HG02588 (cell line): ENCODE results near the gene SHC1.

Experiments
- ATAC-seq: cut with Tn5 transposase; IDR thresholded peaks from one replicate; pipeline ENCODE4 v1.9.1; 2021; ENCODE audit warnings: mild to moderate bottlenecking, moderate library complexity; ENCODE audit not compliant: unreplicated experiment

SHC1 gene

GRCh38 chr1:155009221-155009711, 38.7 kb upstream of the SHC1 start:
- no peak for ATAC-seq

DNA sequence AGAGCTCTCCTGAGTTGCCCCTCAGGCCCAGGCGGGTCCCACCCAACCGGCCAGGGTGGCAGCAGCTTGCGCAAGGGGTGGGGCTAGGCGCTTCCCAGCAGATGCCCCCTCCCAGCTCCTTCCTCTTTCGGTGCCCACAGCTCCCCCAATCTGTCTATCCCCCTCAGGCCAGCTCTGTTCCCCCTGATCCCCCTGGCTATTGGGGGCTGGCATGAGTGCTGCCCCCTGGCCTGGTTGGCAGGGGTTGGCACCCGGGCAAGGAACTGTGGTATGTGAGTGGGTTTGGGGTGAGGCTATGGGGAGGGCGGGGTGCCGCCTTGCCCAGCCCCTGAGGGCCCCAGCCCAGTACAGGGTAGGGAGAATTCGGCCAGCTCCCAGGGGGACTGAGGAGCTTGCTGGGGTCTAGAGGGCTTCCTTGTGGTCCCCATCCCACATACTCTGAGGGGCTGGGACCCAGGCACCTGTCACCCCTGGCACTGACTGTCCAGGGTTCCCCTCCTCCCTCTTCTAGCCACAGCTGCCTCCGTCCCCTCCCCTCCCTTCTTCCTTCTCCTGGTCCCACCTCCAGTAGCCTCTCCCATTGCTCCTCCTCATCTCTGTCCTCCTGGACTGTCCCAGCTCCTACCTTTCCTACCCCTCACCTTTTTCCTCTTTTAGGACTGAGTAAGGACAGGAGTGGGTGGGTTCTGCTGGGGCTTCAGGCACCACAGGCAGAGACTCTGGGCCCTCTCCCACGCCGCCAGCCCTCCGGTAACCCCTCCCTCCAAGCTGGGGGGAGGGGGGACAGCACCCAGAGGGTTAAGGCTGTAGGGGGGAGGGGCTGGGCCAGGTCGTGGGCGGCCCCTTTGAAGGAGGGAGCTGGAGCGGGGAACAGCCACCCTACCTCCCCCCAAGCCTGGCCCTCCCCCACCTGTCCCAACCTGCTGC, 37.7 kb upstream of the SHC1 start:
- no peak for ATAC-seq

GRCh38 chr1:155007251-155007828, 36.8 kb upstream of the SHC1 start:
- no peak for ATAC-seq

DNA sequence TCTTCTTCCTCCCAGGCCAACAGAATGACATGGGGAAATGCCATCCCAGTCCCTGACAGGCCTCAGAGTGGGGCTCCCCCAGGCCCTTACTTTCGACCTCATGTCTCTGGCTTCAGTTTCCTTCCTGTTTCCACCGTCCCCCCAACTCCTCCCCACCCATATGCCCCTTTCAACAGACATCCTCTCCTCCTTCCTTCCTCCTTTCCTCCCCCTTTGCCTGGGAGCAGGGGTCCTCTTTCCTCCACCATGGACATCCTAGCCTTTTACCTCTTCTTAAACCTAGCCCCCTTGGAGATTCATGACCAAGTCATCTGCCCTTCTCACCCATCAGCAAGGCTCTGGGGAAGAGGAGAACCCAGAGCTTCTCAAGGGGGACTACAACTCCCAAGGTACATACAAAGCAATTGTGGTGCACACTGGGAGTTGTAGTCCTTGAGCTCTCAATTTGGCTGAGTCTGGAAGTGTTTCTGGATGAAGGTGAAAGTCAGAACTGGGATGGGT, 36.1 kb upstream of the SHC1 start:
- ATAC-seq, result no peak

DNA sequence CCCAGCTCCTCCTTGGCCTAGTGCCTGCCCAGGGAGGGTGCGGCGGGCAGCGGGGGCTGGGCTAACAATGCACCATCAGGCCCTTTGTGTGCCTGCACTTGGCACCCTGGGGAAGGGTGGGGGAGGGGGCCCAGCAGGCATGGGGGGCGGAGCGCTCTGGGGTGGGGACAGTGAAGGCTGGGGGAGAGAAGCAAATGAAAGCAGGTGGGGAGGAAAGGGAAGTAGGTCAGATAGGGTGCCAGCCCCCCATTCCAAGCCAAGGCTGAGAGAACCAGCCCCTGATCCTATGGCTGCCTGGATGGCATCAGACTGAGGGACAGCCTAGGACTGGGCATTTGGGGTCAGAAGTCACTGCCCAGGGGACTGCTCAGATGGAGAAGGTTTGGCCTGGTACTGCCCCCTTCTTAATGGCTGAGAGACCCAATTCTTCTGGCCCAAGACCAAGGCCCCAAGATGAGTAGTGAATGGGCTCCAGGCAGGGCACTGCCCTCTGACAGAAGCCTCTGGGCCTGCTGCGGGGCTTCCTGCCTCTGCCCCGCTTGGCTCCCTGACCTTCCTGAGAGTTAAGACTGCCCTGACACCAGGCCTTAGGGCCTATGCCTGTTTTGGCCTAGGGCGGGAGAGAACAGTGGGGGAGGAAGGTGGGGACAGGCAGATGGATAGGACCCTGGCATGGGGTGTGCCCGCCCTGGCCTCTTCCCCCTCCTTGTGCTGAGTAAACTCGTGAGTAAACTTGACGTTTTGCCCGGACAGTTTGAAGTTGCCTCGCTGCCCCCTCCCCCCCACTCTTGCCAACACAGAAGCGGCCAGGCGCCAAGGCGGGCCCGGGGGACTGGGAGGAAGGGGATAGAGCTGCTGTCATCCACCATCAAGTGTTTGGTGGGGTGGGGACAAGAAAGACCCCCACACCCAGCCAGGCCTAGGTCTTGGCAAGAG, 34.8 kb upstream of the SHC1 start:
- ATAC-seq, result no peak

GRCh38 chr1:155004352-155005075, 34.0 kb upstream of the SHC1 start:
- no peak for ATAC-seq

DNA sequence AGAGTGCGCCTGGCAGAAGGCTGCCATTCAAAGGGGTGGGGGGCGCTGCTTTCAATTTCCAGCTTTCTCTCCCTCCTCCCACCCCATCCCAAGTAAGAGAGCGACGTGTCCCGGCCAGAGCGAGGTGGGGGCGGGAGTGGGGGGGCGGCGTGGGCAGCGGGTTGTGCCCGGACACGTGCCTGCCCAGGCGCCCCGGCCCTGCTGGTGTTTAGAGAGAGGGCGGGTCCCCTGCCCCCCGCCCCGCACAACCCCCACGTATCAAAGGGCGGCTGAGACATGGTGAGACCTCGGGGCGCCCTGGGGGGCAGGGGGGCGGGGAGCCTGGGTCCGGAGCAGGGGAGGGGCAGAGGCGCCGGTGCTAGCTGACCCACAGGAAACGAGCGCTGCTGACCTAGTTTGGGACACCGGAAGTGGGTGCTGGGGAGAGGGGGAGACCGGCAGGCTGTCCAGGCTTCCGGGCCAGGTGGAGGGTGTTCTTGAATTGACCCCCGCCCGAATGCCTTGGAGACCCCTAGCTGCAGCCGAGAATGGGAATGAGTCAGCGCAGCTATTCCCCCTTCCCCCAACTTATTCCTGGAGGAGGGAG, 33.3 kb upstream of the SHC1 start:
- ATAC-seq, result no peak

GRCh38 chr1:155003227-155003765, 32.7 kb upstream of the SHC1 start:
- no peak for ATAC-seq

DNA sequence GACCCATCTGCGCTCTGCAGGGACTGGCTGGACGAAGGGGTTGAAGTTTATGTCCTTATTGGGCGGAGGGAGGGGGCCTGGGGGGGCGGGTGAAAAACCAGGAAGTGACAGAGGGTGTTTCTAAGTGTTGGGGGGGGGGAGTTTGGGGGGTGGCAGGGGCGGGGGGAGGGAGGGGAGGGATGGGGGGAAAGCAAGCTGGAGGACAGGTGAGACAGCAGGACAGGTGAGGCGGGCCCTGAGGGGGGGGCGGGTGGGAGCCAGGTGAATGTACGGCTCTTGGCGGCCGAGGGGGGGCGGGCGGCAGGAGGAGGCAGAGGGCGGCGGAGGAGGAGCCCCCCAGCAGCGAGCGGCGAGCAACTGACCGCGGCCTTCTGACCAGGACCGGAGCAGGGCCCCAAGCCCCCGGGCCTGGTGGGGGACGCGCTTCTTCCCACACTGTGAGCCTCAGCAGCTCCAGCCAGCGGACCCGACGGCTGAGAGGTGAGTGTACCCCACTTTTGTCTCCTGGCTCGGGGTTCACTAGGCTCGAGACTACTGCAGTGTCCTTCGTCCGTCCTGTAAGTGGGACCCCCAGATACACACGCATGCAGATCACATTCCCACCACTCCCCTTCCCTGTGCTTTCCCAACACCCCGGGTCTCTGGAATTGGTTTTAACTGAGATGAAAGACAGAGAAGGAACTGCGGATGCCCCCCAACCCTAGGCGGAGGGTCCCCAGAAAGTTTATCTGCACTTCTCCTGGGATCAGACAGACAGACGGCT, 32.1 kb upstream of the SHC1 start, which contains the start of gene ZBTB7B:
TSS of gene ZBTB7B (plus strand) at position 339 of the 763 bp plus-strand sequence. CDS start 11,859 bp downstream, outside the sequence.
- ATAC-seq, result no peak

DNA sequence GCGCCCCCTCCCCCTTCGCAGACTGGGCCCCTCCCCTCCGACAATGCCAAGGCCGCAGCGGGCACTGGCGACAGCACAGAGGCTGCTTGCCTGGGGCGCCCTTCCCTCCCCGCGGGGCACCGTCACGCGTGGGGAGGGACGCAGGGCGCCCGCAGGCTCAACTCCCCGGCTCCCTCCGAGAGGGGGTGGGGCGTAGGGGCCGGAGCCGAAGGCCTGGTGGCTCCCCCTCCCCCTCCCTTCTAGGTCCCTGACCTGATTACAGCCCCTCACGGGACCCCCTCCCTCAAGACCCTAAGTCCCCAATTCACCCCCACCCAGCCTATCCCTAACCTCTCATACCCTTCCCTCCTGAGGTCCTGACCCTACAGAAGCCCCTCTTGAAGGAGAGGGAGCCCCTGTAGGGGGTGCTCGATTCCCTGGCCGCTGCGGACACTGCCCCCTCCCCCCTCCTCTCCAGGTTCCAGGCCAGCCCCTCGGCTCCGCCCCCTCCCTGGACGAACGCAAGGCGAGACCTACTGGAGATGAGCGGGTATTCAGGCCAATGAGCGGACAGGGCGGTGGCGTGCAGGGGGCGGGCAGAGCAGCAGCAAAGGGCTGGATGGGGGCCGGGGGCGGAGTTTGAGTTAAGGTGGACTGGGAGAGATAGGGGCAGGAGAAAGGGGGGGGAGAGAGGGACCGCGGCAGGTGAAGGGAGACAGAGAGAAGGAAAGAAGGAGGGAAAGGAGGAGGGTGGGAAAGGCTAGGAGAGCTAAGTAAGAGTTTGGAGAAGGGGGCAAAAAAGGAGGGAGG, 31.3 kb upstream of the SHC1 start:
- peak; percentile 54 for ATAC-seq

- ATAC-seq, result no peak
Measured at GRCh38 chr1:155001425-155001674, 30.8 kb upstream of the SHC1 start.

DNA sequence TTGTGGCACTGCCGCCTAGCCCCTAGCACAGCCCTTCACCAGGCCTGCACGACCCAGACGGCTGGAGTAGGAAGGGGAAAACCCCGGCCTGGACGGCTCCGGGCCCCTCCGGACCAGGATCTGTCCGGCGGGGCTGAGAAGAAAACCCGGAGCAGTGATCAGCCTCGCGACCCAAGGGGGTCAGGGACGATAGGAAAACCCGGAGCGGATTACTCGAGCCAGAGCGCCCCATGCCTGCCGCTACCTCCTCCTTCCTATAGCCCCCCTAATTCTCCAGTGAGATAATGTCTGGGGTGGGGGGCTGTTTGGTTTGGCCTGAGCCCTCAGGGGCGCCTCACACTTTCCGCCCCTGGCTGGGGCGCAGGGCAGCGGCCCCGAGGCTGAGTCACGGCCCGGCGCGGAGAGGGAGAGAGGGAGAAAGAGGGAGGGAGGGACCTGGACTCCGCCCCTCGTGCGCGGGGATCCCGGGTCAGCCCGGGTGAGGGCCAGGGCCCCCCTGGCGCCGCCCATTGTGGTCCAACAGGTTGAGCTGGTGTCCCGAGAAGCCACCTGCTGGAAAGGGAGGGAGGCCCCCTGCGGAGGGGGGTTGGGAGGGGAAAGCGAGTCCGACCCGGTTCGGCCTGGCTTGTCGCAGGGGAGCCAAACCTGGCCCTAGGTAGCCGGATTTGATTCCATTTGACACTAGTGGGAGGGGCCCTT, 30.3 kb upstream of the SHC1 start:
- ATAC-seq, result peak; percentile 42

DNA sequence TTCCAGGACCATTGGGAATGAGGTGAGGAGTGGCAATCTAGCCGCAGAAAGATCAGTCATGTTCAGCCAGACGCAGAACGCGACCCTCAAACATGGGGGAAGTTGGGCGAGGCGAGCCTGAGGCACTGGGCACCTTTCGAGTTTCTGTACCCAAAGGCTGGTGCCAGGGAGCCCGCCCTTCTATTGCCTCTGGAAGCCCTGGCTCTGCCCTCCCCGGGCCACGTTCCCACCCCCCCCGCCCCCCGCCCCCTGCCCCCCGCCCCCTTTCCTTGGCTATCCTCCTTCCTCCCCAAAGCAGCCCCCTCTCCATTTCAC, 29.8 kb upstream of the SHC1 start:
- ATAC-seq, result no peak

DNA sequence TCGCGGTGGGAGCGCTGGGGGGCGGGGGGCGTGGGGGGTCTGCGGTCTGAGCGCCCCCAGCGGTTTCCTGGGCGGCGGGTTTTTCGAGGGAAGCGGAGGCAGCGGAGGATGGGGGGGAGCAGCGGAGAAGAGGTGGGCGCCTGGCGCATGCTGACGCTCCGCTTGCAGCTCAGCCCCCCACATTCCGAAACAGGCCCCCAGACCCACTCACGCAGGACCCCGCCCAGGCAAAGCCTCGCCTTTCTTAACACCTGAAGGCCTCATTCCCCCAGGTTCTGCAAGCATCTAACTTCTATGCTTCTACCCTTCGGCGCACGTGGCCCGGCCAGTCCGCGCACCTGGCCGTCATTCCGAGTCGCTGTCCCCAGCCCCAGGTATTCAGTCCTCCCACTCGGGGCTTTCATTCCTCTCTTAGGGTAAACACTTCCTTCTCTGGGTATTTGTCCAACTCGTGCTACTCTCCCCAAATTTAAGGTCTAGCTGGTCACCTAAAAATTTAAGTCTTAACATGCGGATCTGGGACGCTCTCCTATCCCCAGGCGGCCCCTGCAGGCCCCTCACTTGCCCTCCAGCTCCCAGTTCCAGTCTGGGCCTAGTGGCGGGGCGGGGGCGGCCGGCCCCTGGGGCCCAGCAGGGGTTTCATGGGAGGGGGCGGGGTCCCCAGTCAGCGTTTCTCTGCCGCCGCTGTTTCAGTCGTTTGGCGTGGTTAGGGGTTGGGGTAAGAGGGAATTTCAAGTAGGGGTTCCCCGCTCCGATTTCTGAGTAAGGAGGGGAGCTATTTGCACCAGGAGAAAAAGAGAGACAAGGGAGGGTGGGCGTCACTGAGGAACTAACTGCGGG, 29.2 kb upstream of the SHC1 start:
- no peak for ATAC-seq

- no peak for ATAC-seq
Measured at GRCh38 chr1:154998818-154999570, 28.4 kb upstream of the SHC1 start.

- no peak for ATAC-seq
Measured at GRCh38 chr1:154998201-154998780, 27.7 kb upstream of the SHC1 start.
